CD14-positive monocyte (primary cell): ENCODE data around the gene ZFPM1. TPM values are rescaled to one million over a fixed set of nuclear protein-coding genes. Genes with fewer than 3 reads are reported as not detected.

ENCODE experiments used
- DNase-seq, 3 donors: peaks; one replicate each; pipeline ENCODE4 v3.0.0-alpha.2; 2011 to 2022
- H2AFZ ChIP-seq: 2 replicates; pipeline ENCODE4 v1.6.0; 2012; ENCODE audit warnings: mild to moderate bottlenecking, low read depth, low read length, inconsistent platforms; ENCODE audit not compliant: insufficient read depth, poor library complexity, severe bottlenecking
- H3K27ac ChIP-seq, 2 donors: 1 replicate in 1 of 2; 2 replicates in 1 of 2; pipeline ENCODE4 v1.5.1; 2012 to 2013; ENCODE audit warnings: low read length in 2 of 2, control low read depth in 1 of 2, inconsistent platforms in 1 of 2, low read depth in 1 of 2, mild to moderate bottlenecking in 1 of 2
- H3K27me3 ChIP-seq, 2 donors: one replicate each; pipeline versions ENCODE4 v1.6.0 to v1.6.1; 2011 to 2013; ENCODE audit warnings: low read length in 2 of 2; ENCODE audit not compliant: control insufficient read depth in 2 of 2, insufficient read depth in 2 of 2
- H3K36me3 ChIP-seq, 2 donors: replicated peaks in 1 of 2; 1 replicate in 1 of 2; 2 replicates in 1 of 2; pipeline versions ENCODE4 v1.5.1 to v1.6.1; 2012 to 2013; ENCODE audit warnings: low read length in 2 of 2, control low read depth in 1 of 2, inconsistent platforms in 1 of 2, mild to moderate bottlenecking in 1 of 2; ENCODE audit not compliant: insufficient read depth in 2 of 2, control insufficient read depth in 1 of 2
- H3K4me1 ChIP-seq, 2 donors: 1 replicate in 1 of 2; 2 replicates in 1 of 2; pipeline versions ENCODE4 v1.5.1 to v1.6.1; 2012 to 2013; ENCODE audit warnings: low read length in 2 of 2, control low read depth in 1 of 2, inconsistent platforms in 1 of 2, mild to moderate bottlenecking in 1 of 2, moderate library complexity in 1 of 2; ENCODE audit not compliant: insufficient read depth in 2 of 2, control insufficient read depth in 1 of 2
- H3K4me2 ChIP-seq: replicated peaks from 2 replicates; pipeline ENCODE3; 2012; ENCODE audit warnings: low read length, moderate library complexity, mild to moderate bottlenecking; ENCODE audit not compliant: poor library complexity, severe bottlenecking; ENCODE audit errors: extremely low read depth
- H3K4me3 ChIP-seq, 3 experiments: fragments of 200-600 bp in 1 of 3; sonication (generic) in 1 of 3; replicated peaks in 1 of 3; 1 replicate in 2 of 3; 2 replicates in 1 of 3; pipeline ENCODE4 v1.5.1; 2011 to 2013; ENCODE audit warnings: low read length in 3 of 3, mild to moderate bottlenecking in 3 of 3, control low read depth in 2 of 3, low read depth in 2 of 3, inconsistent platforms in 1 of 3, moderate library complexity in 1 of 3
- H3K79me2 ChIP-seq: 2 replicates; pipeline ENCODE4 v1.6.0; 2012; ENCODE audit warnings: mild to moderate bottlenecking, control low read depth, inconsistent platforms, low read length, moderate library complexity; ENCODE audit not compliant: insufficient read depth
- H3K9ac ChIP-seq: 2 replicates; pipeline ENCODE4 v1.6.0; 2017; ENCODE audit warnings: low read length, mild to moderate bottlenecking; ENCODE audit not compliant: insufficient read depth, poor library complexity, severe bottlenecking
- H3K9me3 ChIP-seq, 2 donors: replicated peaks in 1 of 2; 1 replicate in 1 of 2; 2 replicates in 1 of 2; pipeline versions ENCODE4 v1.5.1 to v1.6.1; 2012 to 2013; ENCODE audit warnings: low read length in 2 of 2, control low read depth in 1 of 2; ENCODE audit not compliant: control insufficient read depth in 1 of 2, insufficient read depth in 1 of 2
- H4K20me1 ChIP-seq: 2 replicates; pipeline ENCODE4 v1.6.0; 2012; ENCODE audit warnings: mild to moderate bottlenecking, low read length, control low read depth, moderate library complexity; ENCODE audit not compliant: insufficient read depth
- H3K27ac Mint-ChIP-seq, 7 donors: one replicate each; pipeline ENCODE4 v1.8.0; 2020; ENCODE audit warnings: mild to moderate bottlenecking in 7 of 7, mixed read lengths in 7 of 7, moderate library complexity in 6 of 7, inconsistent platforms in 2 of 7
- H3K27me3 Mint-ChIP-seq, 3 donors: one replicate each; pipeline ENCODE4 v1.8.0; 2021 to 2022; ENCODE audit warnings: low read depth in 3 of 3, mild to moderate bottlenecking in 3 of 3, mixed read lengths in 3 of 3, moderate library complexity in 3 of 3, inconsistent platforms in 1 of 3
- H3K36me3 Mint-ChIP-seq, 2 donors: one replicate each; pipeline ENCODE4 v1.8.0; 2020; ENCODE audit warnings: mixed read lengths in 2 of 2, inconsistent platforms in 1 of 2, mild to moderate bottlenecking in 1 of 2
- H3K4me1 Mint-ChIP-seq: one replicate; pipeline ENCODE4 v1.8.0; 2020; ENCODE audit warnings: mild to moderate bottlenecking, mixed read lengths
- H3K4me3 Mint-ChIP-seq, 2 donors: one replicate each; pipeline ENCODE4 v1.8.0; 2020; ENCODE audit warnings: mild to moderate bottlenecking in 2 of 2, mixed read lengths in 2 of 2, moderate library complexity in 1 of 2
- H3K9me3 Mint-ChIP-seq, 7 donors: one replicate each; pipeline ENCODE4 v1.8.0; 2020 to 2022; ENCODE audit warnings: mixed read lengths in 7 of 7, mild to moderate bottlenecking in 6 of 7, moderate library complexity in 6 of 7, inconsistent platforms in 2 of 7
- whole genome bisulfite sequencing: methylation state at CpG from one replicate; pipeline ENCODE4 v1.1.5; 2013; ENCODE audit warnings: missing lambda C conversion rate; ENCODE audit not compliant: insufficient coverage; 5-methylcytosine and 5-hydroxymethylcytosine counted together
- intact Hi-C, 2 donors: fragments of 100-400 bp; cut with micrococcal nuclease; formaldehyde crosslinking; loops; one replicate each; pipeline versions ENCODE4 v1.15.0 to v1.15.1; 2023
- polyA plus RNA-seq, 3 donors: library from polyadenylated mRNA; depleted of rRNA in 1 of 3; unstranded in 2 of 3; stranded (reverse) in 1 of 3; fragments of 300-500 nt in 2 of 3; fragments of >200 nt in 1 of 3; fragmentation: Illumina TruSeq in 2 of 3; gene quantifications; 1 replicate in 2 of 3; 2 replicates in 1 of 3; pipeline ENCODE4 v1.2.3, GENCODE V29; 2012 to 2021
- TF ChIP-seq, protein P1 (sequence below): fragments of 200-600 bp; IDR thresholded peaks from one replicate; pipeline ENCODE4 v1.8.0; 2022; ENCODE audit warnings: antibody characterized with exemption, mild to moderate bottlenecking

ZFPM1 gene
- polyA plus RNA-seq, 3 donors = 0.04 to 0.19 (median 0.12) TPM

GRCh38 chr16:88512728-88513696, 59.9 kb downstream of the ZFPM1 start:
- Histone ChIP-seq H4K20me1 (no peaks in the 10 kb centered on the region), H3K4me2 (no peak overlapping the region), H3K36me3 (no peaks in the 10 kb centered on the region), H3K27ac (no peak overlapping the region), H3K9me3 (no peaks in the 10 kb centered on the region), H3K79me2 (no peaks in the 10 kb centered on the region), H3K4me3 (no peak overlapping the region), H3K27me3 (no peaks in the 10 kb centered on the region), H3K4me1 (no peaks in the 10 kb centered on the region), H2AFZ (no peak overlapping the region), H3K9ac (no peak overlapping the region)
- Mint-ChIP-seq H3K27ac (no peak overlapping the region), H3K36me3 (no peaks in the 10 kb centered on the region), H3K4me3 (no peak overlapping the region), H3K27me3 (peaks cover 1 to 5% (median 1%) of the 10 kb centered on the region in 3 donors), H3K9me3 (peaks cover 0 to 4% (median 0%) of the 10 kb centered on the region in 7 donors), H3K4me1 (no peaks in the 10 kb centered on the region)
- intact Hi-C loops = no loop called here
- no peak for DNase-seq
- WGBS = 97% methylated on average over 30 of the region's 35 CpGs
- TF ChIP-seq, protein P1, sequence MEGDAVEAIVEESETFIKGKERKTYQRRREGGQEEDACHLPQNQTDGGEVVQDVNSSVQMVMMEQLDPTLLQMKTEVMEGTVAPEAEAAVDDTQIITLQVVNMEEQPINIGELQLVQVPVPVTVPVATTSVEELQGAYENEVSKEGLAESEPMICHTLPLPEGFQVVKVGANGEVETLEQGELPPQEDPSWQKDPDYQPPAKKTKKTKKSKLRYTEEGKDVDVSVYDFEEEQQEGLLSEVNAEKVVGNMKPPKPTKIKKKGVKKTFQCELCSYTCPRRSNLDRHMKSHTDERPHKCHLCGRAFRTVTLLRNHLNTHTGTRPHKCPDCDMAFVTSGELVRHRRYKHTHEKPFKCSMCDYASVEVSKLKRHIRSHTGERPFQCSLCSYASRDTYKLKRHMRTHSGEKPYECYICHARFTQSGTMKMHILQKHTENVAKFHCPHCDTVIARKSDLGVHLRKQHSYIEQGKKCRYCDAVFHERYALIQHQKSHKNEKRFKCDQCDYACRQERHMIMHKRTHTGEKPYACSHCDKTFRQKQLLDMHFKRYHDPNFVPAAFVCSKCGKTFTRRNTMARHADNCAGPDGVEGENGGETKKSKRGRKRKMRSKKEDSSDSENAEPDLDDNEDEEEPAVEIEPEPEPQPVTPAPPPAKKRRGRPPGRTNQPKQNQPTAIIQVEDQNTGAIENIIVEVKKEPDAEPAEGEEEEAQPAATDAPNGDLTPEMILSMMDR = no peak

DNA sequence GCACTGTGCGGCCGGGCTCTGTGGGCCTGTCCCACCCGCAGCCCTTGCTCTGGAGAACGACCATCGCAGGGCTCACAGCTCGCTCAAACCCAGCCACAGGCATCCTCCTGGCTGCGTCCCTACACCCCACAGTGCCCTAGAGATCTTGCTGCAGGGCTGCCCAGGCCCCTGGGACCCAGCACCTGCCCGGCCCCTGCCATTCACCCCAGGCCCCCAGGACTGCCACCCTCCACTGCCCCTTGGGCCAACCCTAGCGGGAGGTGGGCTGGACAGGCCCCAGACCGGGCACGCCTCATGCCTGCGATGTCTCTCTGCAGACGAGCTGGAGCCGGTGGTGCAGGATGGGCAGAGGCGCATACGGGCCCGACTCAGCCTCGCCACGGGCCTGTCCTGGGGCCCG, 61.0 kb downstream of the ZFPM1 start:
- H3K4me1 ChIP-seq = no peaks in the 10 kb centered on the region
- intact Hi-C loops = no loop called here
- no peak overlapping the region for H3K4me3 Mint-ChIP-seq

More for the DNA sequence above, 61.0 kb downstream of the ZFPM1 start:
- Histone ChIP-seq H3K4me3 (no peak overlapping the region), H2AFZ (no peak overlapping the region), H4K20me1 (no peaks in the 10 kb centered on the region), H3K27ac (no peak overlapping the region), H3K9me3 (no peaks in the 10 kb centered on the region), H3K27me3 (no peaks in the 10 kb centered on the region), H3K79me2 (no peaks in the 10 kb centered on the region), H3K36me3 (no peaks in the 10 kb centered on the region), H3K4me2 (no peak overlapping the region), H3K9ac (no peak overlapping the region)
- H3K4me1 Mint-ChIP-seq = no peaks in the 10 kb centered on the region
- H3K9me3 Mint-ChIP-seq = peaks cover 0 to 11% (median 2%) of the 10 kb centered on the region in 7 donors
- H3K36me3 Mint-ChIP-seq = no peaks in the 10 kb centered on the region
- 95% methylated on average over 20 of the region's 20 CpGs for WGBS
- no peak overlapping the region for H3K27ac Mint-ChIP-seq
- DNase-seq = no peak
- peaks cover 2 to 6% (median 3%) of the 10 kb centered on the region in 3 donors for H3K27me3 Mint-ChIP-seq
- TF ChIP-seq, protein P1 = no peak
